Astrocyte (in vitro differentiated cells and primary cell): ENCODE data around the gene COPE. TPM values are rescaled to one million over a fixed set of nuclear protein-coding genes. Genes with fewer than 3 reads are reported as not detected.
A peak's percentile ranks its signal among the peaks of the same experiment; 100 is the strongest.

Experiments used
- DNase-seq: peaks from one replicate; pipeline ENCODE4 v3.0.0-alpha.2; 2010; ENCODE audit warnings: low read depth
- FAIRE-seq: peaks from 2 replicates; lab custom pipeline; 2011; peaks lifted over from hg19 to GRCh38; lab: Jason Lieb, UNC
- H2AFZ ChIP-seq: 2 replicates; pipeline ENCODE4 v1.6.0; 2012; ENCODE audit warnings: low read depth, low read length, inconsistent platforms
- H3K27ac ChIP-seq: 2 replicates; pipeline ENCODE4 v1.5.1; 2011; ENCODE audit warnings: low read depth, low read length, inconsistent platforms
- H3K27me3 ChIP-seq: 2 replicates; pipeline ENCODE4 v1.6.0; 2011; ENCODE audit warnings: low read length, inconsistent platforms; ENCODE audit not compliant: insufficient read depth
- H3K36me3 ChIP-seq: 2 replicates; pipeline ENCODE4 v1.5.1; 2011; ENCODE audit warnings: low read length, inconsistent platforms; ENCODE audit not compliant: insufficient read depth
- H3K4me1 ChIP-seq: 2 replicates; pipeline ENCODE4 v1.5.1; 2011; ENCODE audit warnings: low read length, inconsistent platforms; ENCODE audit not compliant: insufficient read depth
- H3K4me2 ChIP-seq: 2 replicates; pipeline ENCODE4 v1.6.0; 2012; ENCODE audit warnings: low read length, inconsistent platforms
- H3K4me3 ChIP-seq: 2 replicates; pipeline ENCODE4 v1.5.1; 2011; ENCODE audit warnings: low read depth, mild to moderate bottlenecking, low read length, inconsistent platforms; ENCODE audit not compliant: insufficient read depth
- H3K79me2 ChIP-seq: 2 replicates; pipeline ENCODE4 v1.6.0; 2012; ENCODE audit warnings: mild to moderate bottlenecking, low read length, inconsistent platforms; ENCODE audit not compliant: insufficient read depth
- H3K9ac ChIP-seq: 2 replicates; pipeline ENCODE4 v1.6.0; 2012; ENCODE audit warnings: mild to moderate bottlenecking, low read length, inconsistent platforms
- H3K9me3 ChIP-seq: 2 replicates; pipeline ENCODE4 v1.5.1; 2012; ENCODE audit warnings: low read depth, mild to moderate bottlenecking, low read length, inconsistent platforms; ENCODE audit not compliant: insufficient read depth
- H4K20me1 ChIP-seq: 2 replicates; pipeline ENCODE4 v1.6.0; 2012; ENCODE audit warnings: low read length, inconsistent platforms; ENCODE audit not compliant: insufficient read depth
- H3K27ac Mint-ChIP-seq: one replicate; pipeline ENCODE4 v1.8.0; 2021; ENCODE audit warnings: mild to moderate bottlenecking, mixed read lengths; ENCODE audit not compliant: unreplicated experiment
- H3K27me3 Mint-ChIP-seq: one replicate; pipeline ENCODE4 v1.8.0; 2021; ENCODE audit warnings: low read depth, mixed read lengths; ENCODE audit not compliant: unreplicated experiment
- H3K36me3 Mint-ChIP-seq: one replicate; pipeline ENCODE4 v1.8.0; 2021; ENCODE audit warnings: low read depth, mixed read lengths; ENCODE audit not compliant: unreplicated experiment
- H3K4me1 Mint-ChIP-seq: one replicate; pipeline ENCODE4 v1.8.0; 2021; ENCODE audit warnings: low read depth, mixed read lengths; ENCODE audit not compliant: unreplicated experiment
- H3K4me3 Mint-ChIP-seq: one replicate; pipeline ENCODE4 v1.8.0; 2021; ENCODE audit warnings: mild to moderate bottlenecking, moderate library complexity, mixed read lengths; ENCODE audit not compliant: unreplicated experiment
- H3K9me3 Mint-ChIP-seq: one replicate; pipeline ENCODE4 v1.8.0; 2021; ENCODE audit warnings: mild to moderate bottlenecking, mixed read lengths; ENCODE audit not compliant: unreplicated experiment
- CTCF ChIP-seq: IDR thresholded peaks from 2 replicates; pipeline ENCODE4 v1.5.1; 2011; ENCODE audit warnings: low read depth, mild to moderate bottlenecking, inconsistent platforms, low read length, moderate library complexity; ENCODE audit not compliant: insufficient read depth
- EZH2 ChIP-seq: IDR thresholded peaks from 2 replicates; pipeline ENCODE4 v1.6.1; 2012; ENCODE audit warnings: mild to moderate bottlenecking, low read length, inconsistent platforms; ENCODE audit not compliant: insufficient read depth
- total RNA-seq: library from RNA; stranded (reverse); gene quantifications from 2 replicates; pipeline ENCODE4 v1.2.1, GENCODE V29; 2021

COPE gene
- total RNA-seq, 1 donor from 2014 or later = 298 TPM

GRCh38 chr19:18867199-18867598 is 52.0 kb downstream of the COPE start:
- DNase-seq = no peak
- Histone ChIP-seq H3K4me3 (no peak overlapping the region), H2AFZ (no peak overlapping the region), H3K9me3 (no peaks in the 10 kb centered on the region), H3K4me1 (no peaks in the 10 kb centered on the region), H3K4me2 (no peak overlapping the region), H4K20me1 (peaks cover 56% of the 10 kb centered on the region), H3K27ac (no peak overlapping the region), H3K27me3 (no peaks in the 10 kb centered on the region), H3K9ac (no peak overlapping the region), H3K79me2 (no peaks in the 10 kb centered on the region), H3K36me3 (peaks cover 4% of the 10 kb centered on the region)
- no peak for TF ChIP-seq EZH2
- TF ChIP-seq CTCF = no peak
- H3K27me3 Mint-ChIP-seq = no peaks in the 10 kb centered on the region
- peak overlapping the region; percentile 12 for H3K27ac Mint-ChIP-seq
- H3K36me3 Mint-ChIP-seq = peaks cover 10% of the 10 kb centered on the region
- H3K9me3 Mint-ChIP-seq = no peaks in the 10 kb centered on the region
- H3K4me1 Mint-ChIP-seq = no peaks in the 10 kb centered on the region
- no peak overlapping the region for H3K4me3 Mint-ChIP-seq
- no peak for FAIRE-seq

GRCh38 chr19:18866800-18867123 is 52.4 kb downstream of the COPE start:
- Histone ChIP-seq H3K4me2 (no peak overlapping the region), H2AFZ (no peak overlapping the region), H3K4me3 (no peak overlapping the region), H3K36me3 (peaks cover 7% of the 10 kb centered on the region), H3K27ac (no peak overlapping the region), H4K20me1 (peaks cover 52% of the 10 kb centered on the region), H3K27me3 (no peaks in the 10 kb centered on the region), H3K9ac (no peak overlapping the region), H3K9me3 (no peaks in the 10 kb centered on the region), H3K79me2 (no peaks in the 10 kb centered on the region), H3K4me1 (no peaks in the 10 kb centered on the region)
- no peaks in the 10 kb centered on the region for H3K9me3 Mint-ChIP-seq
- H3K27ac Mint-ChIP-seq = peak overlapping the region; percentile 12
- H3K36me3 Mint-ChIP-seq = peaks cover 10% of the 10 kb centered on the region
- H3K4me1 Mint-ChIP-seq = no peaks in the 10 kb centered on the region
- DNase-seq (no peak), FAIRE-seq (no peak)
- H3K4me3 Mint-ChIP-seq = no peak overlapping the region
- H3K27me3 Mint-ChIP-seq = no peaks in the 10 kb centered on the region
- TF ChIP-seq CTCF (peak; percentile 2), EZH2 (no peak)

- Mint-ChIP-seq H3K4me1 (no peaks in the 10 kb centered on the region), H3K27ac (peak overlapping the region; percentile 47), H3K9me3 (no peaks in the 10 kb centered on the region), H3K4me3 (no peak overlapping the region), H3K27me3 (no peaks in the 10 kb centered on the region), H3K36me3 (peaks cover 12% of the 10 kb centered on the region)
- Histone ChIP-seq H3K79me2 (no peaks in the 10 kb centered on the region), H3K27ac (no peak overlapping the region), H3K9me3 (no peaks in the 10 kb centered on the region), H4K20me1 (peaks cover 53% of the 10 kb centered on the region), H3K36me3 (peaks cover 7% of the 10 kb centered on the region), H3K4me2 (no peak overlapping the region), H3K4me3 (no peak overlapping the region), H3K9ac (no peak overlapping the region), H3K27me3 (no peaks in the 10 kb centered on the region), H3K4me1 (no peaks in the 10 kb centered on the region), H2AFZ (no peak overlapping the region)
- no peak for DNase-seq
- FAIRE-seq = no peak
- TF ChIP-seq CTCF (peak; percentile 78), EZH2 (no peak)
Measured at GRCh38 chr19:18865973-18866799, 53.0 kb downstream of the COPE start.
